ENCODE data around the gene IL21R.

DNA sequence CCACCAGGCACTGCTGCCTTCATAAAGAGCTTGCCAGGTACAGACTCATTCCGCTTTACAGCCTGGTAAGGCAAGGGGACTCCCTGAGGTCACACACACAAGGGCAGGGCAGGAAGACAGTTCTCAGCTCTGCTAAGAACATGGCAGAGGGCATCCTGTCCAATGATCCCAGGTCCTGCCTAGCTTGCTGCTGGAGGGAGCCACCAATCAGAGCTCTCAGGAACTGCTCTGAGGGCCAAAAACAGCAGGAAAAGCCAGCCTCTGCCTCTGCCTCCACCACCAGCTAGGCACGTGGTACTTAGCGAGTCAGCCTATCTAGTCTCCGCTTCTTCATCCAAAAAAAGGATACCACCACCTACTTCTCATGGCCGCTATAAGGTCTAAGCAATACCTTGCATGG lies 81.7 kb downstream of the IL21R start:
- TF ChIP-seq GATA2 (IDR thresholded peaks at IDR 0.05; ENCODE audit: low read depth, low read length) (no peak), GATA3 (IDR thresholded peaks at IDR 0.05; ENCODE audit: low read depth, low read length) (no peak)
